EH (cell line): ENCODE data around the gene CARMIL3.
A peak's percentile ranks its signal among the peaks of the same experiment; 100 is the strongest.

Experiments
- DNase-seq: peaks from one replicate; pipeline ENCODE4 v3.0.0-alpha.2; 2015; ENCODE audit warnings: low read depth

CARMIL3 gene

DNA sequence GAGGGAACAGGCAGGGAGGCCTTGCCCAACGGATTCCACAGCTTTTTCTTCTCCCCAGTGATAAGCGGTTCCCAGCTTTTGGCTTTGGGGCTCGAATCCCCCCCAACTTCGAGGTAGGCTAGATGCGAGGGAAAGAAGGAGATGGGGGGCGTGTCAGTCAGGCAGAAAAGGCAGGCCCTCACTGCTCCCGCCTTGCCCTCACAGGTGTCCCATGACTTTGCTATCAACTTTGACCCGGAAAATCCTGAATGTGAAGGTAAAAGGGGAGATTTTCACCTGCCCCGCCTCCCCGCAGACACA is 24.4 kb downstream of the CARMIL3 start:
- DNase-seq = no peak

DNA sequence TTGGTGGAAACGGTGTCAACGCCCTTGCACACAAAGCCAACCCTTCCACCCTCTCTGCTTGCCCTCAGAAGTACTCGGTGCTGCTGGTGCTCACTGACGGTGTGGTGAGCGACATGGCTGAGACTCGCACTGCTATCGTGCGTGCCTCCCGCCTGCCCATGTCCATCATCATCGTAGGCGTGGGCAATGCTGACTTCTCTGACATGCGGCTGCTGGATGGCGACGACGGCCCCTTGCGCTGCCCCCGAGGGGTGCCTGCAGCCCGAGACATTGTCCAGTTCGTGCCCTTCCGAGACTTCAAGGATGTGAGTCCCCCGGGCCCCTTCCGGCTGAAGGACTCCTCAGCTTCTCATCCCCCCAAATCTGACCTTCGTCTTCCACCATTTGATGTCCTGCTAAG is 25.3 kb downstream of the CARMIL3 start:
- no peak for DNase-seq

DNA sequence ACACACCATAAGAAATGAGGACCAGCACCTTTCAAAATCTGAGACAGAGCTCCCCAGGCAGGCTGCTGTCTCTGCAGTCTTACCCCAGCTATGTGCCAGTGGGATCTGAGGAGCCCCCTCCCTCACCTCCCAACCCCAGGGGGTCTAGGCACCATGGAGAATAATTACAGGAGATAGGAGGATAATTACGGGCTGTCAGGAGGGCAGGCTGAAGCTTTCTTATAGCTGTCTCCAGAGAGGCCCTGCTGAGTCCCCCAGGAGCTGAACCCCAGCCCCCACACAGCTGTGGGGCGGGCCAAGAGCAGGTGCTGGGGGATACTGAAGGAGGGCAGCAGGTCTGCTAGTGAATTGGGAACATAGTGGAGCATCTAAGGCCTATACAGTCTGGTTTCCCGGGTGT is 26.3 kb downstream of the CARMIL3 start:
- DNase-seq = no peak

DNA sequence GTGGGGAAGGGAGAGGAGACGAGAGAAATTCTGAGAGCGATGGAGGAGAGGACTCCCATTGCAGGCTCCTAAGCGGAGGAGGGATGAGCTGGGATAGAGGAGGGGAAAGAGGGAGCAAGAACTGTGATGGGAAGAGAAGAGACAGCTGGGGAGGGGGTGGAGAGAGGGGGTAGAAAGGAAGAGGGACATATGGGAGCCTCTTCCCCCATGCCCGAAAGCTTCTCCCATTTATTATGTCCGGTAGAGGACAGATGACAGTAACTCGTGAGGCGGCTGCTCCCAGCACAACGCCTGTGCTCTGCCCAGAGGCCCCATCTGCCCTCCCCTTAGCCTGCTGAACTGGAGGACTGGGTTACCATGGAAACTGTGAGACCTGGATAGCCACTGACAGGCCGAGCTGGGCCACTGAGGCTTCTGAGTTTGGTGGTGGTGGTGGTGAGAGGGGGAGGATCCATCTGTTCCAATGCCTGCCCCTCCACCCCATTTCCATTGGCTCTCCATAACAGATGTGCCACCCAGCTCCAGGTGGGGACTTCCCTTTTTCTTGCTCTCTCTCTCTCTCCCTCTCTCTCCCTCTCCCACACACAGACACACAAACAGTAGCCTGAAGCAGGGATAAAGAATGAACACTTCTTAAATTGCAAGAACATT is 27.8 kb downstream of the CARMIL3 start:
- no peak for DNase-seq

DNA sequence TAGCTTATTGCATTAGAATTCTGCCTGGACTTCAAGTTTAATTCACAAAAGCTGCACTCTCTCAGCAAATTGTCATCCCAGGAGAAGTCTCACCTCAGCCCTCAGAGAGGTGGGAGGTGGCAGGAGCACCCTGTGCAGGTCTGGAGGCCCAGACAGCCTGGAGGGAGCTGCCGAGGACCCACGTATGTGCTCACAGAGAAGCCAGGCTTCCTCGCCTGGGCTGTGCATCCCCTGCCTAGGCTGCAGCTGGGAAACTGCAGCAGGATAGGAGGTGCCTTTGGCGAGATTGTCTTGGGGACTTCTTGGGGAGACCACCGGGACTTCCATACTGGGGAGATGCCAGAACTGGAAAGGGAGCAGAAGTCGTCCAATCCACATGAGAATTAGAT is 28.3 kb downstream of the CARMIL3 start:
- DNase-seq = no peak

DNA sequence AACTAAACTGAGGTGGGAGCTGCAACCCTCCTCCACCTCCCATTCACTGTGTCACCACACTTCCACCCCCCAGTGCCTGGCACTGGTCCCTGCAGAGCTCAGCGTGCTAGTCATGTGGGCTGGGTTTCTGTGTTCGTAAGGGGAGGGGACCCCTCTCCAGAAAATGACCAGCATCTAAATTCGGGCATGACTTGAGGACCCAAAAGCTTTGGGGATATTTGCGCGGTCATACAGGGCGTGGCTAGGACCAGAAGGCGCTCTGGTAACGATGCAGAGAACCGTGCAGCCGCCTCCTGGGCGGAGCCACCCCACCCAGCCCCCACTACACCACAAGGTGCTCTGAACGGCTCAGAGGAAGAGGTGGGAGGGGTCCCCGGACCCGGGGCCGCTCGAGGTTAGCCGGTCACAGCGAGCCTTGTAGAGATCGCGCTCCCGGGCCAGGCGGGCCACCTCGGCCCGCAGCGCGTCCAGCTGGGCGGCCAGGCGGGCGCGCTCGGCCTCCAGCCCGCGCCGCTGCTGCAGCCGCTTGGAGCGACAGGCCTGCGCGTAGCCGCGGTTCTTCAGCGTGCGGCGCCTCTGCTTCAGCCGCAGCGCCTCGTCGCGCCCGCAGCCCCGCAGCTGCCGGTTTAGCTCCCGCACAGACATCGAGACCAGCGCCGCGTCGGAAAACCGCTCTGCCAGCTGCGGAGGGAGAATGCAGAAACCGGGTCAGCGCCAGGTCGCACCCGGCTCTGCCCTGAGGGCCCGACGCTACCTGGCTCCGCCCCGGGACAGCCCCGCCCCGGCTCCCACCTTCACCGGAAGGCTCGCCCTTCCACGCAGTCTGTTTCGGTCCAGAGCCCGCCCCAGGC is 29.3 kb downstream of the CARMIL3 start:
- peak; percentile 34 for DNase-seq

DNA sequence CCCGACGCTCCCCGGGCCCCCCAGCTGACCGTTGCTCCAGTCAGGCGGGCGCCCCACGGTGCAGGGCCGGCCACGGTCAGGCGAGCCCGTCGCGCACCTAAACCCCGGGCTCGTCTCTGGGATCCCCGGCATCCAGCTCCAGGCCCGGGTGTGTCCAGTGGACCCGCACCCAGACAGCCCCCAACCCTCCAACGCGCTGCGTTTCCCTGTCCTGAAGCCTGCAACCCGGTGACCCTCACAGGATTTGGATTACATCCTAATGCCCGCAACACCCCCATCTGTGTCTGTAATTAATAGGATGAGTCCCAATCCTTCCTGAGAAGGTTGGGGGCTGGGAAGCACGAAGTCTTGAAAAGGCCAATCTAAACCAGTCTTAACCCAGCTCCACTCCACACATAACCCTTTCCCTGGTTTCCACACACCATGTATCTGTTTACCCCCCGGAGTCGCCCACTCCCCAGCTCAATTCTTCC is 30.0 kb downstream of the CARMIL3 start:
- DNase-seq = no peak

DNA sequence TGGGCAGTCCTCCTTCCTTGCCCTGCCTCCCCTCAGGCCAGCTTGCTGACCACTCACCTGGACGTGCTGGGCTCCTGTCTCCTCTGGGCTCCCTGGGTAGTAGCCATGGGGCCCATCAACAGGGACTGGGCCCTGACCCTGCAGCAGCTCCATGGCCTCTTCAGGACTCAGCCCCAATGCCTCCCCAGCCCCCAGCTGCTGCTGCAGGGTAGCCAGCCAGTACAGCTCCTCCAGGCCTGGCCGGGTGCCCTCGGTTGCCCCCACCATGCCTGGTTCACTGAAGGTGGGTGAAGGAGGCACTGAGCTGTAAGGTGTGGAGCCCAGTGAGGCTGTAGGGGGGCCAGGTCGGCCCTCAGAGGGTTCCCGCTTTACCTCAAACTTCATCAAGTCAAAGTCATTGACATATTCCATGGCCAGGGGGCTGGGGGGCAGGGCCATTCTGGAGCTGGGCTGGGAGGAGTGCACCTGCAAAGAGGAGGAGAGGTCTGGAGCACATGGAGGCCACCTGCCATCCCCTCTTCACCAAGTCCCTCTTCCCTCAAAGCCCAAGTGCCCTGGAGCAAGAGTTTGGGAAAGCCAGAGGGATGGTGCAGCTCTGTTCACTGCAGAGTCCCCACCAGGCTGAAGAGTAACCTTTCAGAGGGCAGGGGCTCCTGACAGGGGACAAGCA is 30.7 kb downstream of the CARMIL3 start:
- DNase-seq = no peak

DNA sequence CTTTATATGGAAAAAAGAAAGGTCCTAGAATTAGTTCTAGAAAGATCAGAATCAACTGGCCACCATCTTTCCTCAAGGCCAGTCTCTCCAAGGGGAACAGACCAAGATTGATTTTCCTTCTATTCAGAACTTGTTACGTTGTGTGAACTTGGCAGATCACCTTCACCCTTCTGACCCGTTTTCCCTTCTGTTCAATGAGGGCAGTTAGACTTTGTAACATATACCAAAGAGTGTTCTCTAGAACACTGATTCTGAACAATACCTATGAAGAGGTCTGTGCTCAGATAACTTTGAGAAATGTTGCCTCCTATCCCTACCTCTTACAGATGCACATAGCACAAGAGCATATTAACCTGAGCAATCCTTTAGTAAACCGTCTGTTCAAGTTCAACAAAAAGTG is 31.7 kb downstream of the CARMIL3 start:
- no peak for DNase-seq

DNA sequence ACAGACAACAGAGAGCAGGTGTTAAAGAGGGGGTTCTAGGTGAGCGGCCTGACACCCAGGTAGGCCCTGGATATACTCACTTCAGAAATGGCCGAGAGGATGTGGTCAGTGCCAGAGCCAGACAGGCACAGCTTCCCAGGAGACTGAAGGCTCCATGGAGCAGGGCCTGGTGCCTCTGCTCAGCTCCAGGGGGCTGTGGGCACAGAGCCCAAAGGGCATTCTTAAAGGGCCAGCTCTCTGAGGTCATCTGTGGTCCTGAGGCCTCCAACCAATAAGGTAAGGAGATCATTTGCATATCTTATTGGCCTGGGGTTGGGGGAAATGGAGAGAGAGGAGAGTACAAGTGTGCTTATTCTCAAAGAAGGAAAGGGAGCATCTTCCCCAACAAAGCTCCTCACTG is 32.6 kb downstream of the CARMIL3 start:
- DNase-seq = peak; percentile 6

DNA sequence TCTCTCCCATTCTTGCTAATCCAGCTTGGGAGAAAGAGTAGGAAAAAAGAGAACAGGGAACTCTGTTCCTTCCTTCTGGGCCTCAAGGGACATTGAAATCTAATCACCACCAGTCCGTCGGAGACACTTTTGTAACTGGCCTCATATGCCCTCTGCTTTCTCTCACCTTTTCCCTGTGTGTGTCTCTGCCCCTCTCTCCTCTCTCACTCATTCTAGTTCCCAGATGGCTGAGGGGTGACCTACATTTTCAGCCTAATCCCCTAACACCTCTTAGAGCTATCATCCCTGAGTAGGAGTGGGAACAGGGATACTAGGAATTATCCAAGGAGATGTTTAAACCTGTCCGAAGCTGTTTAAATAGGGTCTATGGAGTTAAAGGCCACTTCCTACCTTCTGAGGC is 33.4 kb downstream of the CARMIL3 start:
- DNase-seq = no peak

DNA sequence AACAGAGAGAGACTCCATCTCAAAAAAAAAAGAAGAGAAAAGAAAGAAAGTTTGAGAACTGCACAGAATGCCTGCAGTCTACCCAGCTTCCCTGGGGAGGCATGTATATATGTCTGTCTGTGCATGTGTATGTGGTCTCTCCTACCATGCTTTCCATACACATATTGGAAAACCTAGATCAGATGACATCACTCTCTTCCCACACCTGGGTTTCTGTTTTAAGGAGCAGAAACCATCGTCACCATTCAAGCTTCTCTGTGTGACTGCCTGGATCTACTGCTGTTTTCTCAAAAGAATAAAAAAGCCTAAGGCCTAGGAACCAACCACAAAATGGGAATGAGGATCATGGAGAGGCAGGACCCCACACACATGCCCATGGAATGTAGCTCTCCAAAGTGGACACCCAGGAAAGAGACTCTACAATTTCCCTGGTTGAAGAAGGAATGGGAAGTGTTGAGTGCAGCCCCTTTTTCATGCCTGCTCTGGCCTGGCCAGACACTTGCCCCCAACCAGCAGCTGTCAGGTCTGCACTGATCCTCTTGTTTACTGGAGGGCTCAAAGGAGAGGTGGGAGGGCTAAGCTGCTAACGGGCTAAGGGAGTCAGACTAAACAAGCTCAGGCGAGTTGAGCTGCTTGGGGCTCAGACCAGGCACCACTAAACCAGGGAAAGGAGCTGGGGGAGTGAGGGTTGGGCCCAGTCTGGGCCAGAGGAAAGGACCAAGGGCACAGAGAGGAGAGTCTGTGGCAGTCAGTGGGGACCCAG is 34.6 kb downstream of the CARMIL3 start:
- no peak for DNase-seq

DNA sequence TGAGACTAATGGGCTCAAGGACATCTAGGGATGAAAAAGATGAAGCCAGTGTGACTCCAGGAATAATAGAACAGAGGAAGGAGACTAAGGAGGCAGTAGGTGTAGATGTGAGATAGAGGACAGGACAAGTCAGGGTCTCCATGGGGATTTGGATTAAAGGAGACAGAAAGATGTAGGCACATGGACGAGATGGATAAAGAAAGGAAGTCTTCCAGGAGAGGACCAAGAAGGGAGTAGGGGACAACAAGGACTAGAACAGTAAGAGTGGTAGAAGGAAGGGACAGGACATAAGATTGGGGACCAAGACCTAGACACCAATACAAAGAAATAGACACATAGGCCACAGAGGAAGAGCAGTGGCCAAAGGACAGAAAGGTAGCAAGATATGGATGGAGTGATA is 35.2 kb downstream of the CARMIL3 start:
- DNase-seq = no peak

DNA sequence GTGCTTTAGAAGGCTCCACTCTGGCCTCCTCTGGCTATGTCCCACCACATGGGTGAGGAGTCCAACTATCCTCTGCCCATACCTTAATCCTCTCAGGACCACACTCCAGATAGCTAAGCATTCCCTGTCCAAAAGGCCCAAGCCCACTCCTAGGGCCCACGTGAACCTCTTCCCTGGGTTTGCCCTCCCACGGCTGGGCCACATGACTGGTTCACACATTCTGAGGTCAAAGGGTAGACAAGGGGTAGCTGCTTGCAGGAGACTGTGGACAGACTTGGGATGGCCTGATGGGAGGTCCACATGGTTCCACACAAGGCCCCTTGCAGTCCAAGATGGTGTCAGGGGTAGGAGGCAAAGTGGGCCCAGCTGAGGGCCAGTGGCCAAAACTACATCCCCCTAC is 36.3 kb downstream of the CARMIL3 start:
- DNase-seq = no peak

DNA sequence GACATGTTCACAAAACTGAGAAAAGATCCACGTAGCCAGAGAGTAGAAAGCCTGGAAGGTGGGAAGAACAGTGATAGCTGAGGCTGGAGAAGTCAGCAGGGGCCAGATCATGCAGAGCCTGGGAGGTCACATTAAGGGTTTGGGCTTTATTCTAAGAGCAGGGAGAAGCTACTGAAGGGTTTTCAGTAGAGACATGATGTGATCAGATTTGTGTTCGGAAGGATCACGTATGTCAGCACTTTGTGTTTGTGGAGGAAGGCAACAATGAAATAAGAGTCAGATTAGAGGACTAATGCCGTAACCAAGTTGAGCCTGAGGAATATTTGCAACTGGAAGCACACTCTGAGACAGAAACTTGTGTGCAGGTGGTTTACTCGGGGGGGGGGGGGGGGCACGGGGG is 38.1 kb downstream of the CARMIL3 start:
- no peak for DNase-seq

DNA sequence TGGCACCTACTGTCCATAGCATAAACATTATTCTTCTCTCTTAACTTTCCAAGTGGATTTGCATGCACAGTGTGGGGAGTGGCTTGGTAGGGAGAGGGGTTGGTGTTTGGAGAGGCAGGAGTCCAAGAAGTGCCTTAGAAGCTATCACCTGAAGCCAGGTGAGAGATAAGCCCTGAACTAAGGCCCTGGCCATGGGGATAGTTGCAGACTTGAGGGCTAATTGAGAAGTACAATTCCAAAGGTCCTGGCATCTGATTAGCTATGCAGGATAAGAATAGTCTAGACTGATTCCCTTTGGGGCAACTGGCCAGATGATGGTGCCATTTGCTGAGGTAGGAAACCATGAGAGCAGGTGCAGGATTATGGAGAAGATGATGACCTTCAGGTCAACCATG is 40.3 kb downstream of the CARMIL3 start:
- no peak for DNase-seq

DNA sequence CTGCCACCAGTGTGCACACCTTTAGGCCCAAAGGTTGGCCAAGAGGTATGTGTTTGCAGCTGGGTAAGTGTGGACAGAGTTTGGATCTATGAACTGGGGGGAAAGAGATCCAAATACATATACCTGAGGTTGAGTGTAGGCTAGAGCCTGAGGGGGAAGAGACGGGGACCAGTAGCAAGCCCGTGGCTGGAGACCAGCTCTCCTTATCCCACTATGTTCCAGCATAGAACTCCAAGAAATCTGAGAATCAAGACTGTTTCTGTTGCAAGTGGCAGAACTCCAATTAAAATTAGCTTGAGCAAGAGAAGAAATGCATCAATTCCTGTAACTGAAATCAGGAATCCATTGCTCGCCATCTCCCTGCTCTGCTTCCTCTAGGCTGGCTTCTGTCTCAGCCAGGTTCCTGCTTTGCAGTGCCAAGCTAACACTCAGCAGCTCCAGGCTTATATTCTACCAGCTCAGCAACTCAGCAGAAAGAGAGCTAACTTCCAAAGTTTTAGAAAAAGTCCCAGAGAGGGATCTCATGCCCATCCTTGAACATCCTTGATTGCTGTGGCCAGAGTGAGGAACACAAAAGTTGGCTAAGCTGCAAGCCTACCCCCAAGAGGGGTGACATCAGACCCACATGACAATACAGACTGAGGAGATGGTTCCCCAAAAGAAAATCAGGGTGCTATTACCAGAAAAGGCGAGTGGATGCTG is 40.8 kb downstream of the CARMIL3 start:
- no peak for DNase-seq

DNA sequence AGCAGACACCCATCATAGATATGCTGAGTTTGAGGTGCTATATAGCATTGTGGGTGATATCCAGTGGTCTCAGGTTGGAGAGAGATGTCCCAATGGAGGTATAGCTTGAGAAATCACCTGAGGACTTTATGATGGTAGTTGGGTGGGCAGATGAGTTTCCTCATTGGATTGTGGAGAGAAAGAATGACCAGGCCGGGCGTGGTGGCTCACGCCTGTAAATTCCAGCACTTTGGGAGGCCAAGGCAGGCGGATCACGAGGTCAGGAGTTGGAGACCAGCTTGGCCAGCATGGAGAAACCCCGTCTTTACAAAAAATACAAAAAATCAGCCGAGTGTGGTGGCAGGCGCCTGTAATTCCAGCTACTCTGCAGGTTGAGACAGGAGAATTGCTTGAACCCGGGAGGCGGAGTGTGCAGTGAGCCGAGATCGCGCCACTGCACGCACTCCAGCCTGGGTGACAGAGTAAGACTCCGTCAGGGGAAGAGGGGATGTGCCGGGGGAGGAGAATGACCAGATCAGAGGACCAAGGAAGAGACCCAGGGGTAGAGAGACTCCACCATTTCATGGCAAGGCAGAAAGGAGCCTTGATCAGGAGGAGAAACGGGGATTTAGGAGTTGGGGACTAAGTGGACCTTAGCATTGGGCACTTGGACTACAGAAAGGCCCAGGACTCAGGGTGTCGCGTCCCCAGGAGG is 41.5 kb downstream of the CARMIL3 start:
- no peak for DNase-seq

DNA sequence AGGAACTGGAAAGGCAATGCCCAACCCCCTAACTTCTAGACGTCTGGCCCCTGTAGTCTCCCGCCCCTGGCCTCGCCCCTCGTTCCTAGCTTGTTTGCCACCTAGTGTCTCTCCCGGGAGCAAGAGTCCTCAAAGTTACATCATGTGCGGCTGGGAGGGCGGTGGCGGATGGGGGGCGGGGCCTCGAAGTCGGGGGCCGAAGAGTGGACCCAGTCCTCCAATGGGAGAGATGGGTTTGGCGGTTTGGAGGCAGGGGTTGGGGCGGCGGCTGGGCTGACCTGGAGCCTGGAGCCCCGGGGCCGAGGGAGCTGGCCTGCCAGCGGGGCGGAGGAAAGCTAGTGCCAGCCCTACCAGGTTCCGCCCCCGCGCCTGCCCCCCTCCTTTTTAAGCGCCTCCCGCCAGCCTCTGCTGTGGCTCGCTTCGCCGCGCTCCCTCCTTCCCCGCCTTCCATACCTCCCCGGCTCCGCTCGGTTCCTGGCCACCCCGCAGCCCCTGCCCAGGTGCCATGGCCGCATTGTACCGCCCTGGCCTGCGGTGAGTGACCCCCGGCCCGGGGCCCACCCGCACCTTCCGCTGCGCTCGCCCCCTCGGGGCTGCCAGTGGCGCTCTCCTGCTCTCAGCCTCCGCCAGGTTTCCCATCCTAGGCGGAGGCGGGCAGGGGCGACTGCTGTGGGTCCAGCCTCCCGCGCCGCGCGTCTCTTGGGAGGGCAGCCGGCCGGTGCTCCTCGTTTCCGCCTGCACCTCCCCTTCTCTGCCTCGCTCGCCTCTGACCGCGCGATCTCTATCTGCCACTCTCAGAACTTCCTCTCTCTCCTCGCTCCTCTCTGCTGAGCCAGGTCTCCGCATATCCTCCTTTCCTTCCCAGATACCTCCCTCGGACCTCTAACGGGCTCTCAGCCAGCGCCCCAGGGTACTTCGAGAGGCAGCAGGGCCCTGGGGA is 42.4 kb downstream of the CARMIL3 start, which contains the start of gene PCK2:
Gene PCK2, plus strand, starts transcription at position 411 of the 940 bp plus-strand sequence. Its CDS starts 95 bp downstream, at position 506.
- peak; percentile 99 for DNase-seq

DNA sequence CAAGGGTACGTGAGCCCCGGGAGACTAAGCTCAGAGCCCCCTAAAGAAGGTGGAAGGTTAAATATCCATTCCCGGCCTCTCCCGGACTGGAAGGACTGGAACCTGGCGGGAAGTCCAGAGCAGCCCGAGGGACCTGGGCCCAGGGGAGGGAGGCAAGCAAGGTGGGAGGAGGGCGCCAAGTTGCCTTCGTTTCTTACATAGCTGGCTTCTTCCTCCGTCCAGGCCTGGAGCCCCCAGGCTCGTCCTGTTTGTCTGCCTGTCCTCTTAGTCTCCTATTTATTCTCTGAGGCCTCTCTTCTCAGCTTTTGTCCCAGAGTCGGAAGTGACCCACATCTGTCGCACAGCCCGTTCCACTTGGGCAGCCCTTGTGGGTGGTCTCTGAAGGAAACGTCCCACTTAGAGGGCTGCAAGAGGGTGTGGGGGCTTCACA is 43.0 kb downstream of the CARMIL3 start:
- DNase-seq = no peak
